Testis (tissue), 3 donors: ENCODE results near the gene ATG12. TPM values are rescaled to one million over a fixed set of nuclear protein-coding genes. Genes with fewer than 3 reads are reported as not detected.

Experiments used
- DNase-seq: peaks from one replicate; pipeline ENCODE4 v3.0.0-alpha.2; 2019
- H3K27ac ChIP-seq, 2 donors: fragments of 200-600 bp; sonication (generic); one replicate each; pipeline ENCODE4 v1.5.1; 2019
- H3K27me3 ChIP-seq: fragments of 200-600 bp; sonication (generic); one replicate; pipeline ENCODE4 v1.5.1; 2019
- H3K36me3 ChIP-seq: fragments of 200-600 bp; sonication (generic); one replicate; pipeline ENCODE4 v1.5.1; 2017; ENCODE audit warnings: low read depth; ENCODE audit errors: missing control alignments
- H3K4me1 ChIP-seq: fragments of 200-600 bp; sonication (generic); one replicate; pipeline ENCODE4 v1.5.1; 2019
- H3K4me3 ChIP-seq, 2 donors: fragments of 200-600 bp; sonication (generic); one replicate each; pipeline ENCODE4 v1.5.1; 2017 to 2019
- H3K9me3 ChIP-seq: fragments of 200-600 bp; sonication (generic); one replicate; pipeline ENCODE4 v1.5.1; 2017
- CTCF ChIP-seq, 3 experiments: fragments of 450-650 bp in 2 of 3; fragments of 200-600 bp in 1 of 3; sonication (generic) in 1 of 3; IDR thresholded peaks; one replicate each; pipeline ENCODE4 v1.5.1; 2016 to 2019; ENCODE audit warnings: antibody characterized with exemption in 3 of 3, mild to moderate bottlenecking in 2 of 3, moderate library complexity in 1 of 3
- POLR2A ChIP-seq: fragments of 450-650 bp; IDR thresholded peaks from one replicate; pipeline ENCODE4 v1.6.1; 2017; ENCODE audit warnings: antibody characterized with exemption, mild to moderate bottlenecking, moderate library complexity
- WGBS, 2 donors: methylation state at CpG; one replicate each; pipeline ENCODE4 v1.1.5; 2018; 5-methylcytosine and 5-hydroxymethylcytosine counted together
- intact Hi-C: fragments of 100-400 bp; cut with DNase I; formaldehyde crosslinking; loops from one replicate; pipeline ENCODE4 v1.15.1; 2023; ENCODE audit warnings: low total_unique reads
- polyA plus RNA-seq: library from polyadenylated mRNA; stranded (reverse); fragments of 350-450 nt; fragmentation: Illumina TruSeq; extraction: RNeasy Lipid Tissue Mini Kit (QIAGEN cat#74804); gene quantifications from one replicate; pipeline ENCODE4 v1.2.3, GENCODE V29; 2014; ENCODE audit warnings: low read depth, low replicate concordance; ENCODE audit not compliant: insufficient read depth
- total RNA-seq, 2 donors: library from RNA; depleted of rRNA; stranded (reverse); fragments of >200 nt; gene quantifications; one replicate each; pipeline ENCODE4 v1.2.3, GENCODE V29; 2016

ATG12 gene
- total and polyA plus RNA-seq, 3 donors from 2014 or later, result 49.7 to 65.8 (median 50.5) TPM

- intact Hi-C loops, result no loop called here
- WGBS, 2 donors, result 71 to 100% methylated on average over 1 of the region's 1 CpG
- Histone ChIP-seq H3K9me3 (no peaks in the 10 kb centered on the region), H3K36me3 (no peaks in the 10 kb centered on the region), H3K4me3 (no peak overlapping the region), H3K27me3 (no peaks in the 10 kb centered on the region), H3K27ac (no peak overlapping the region), H3K4me1 (peaks cover 4% of the 10 kb centered on the region)
- DNase-seq, result no peak
- TF ChIP-seq CTCF (IDR thresholded peaks at IDR 0.05), result no peak
- TF ChIP-seq POLR2A, result no peak
These were observed 39.4 kb downstream of the ATG12 start for GRCh38 chr5:115801984-115802383.

- peaks cover 4% of the 10 kb centered on the region for H3K4me1 ChIP-seq
- H3K27ac ChIP-seq, result no peak overlapping the region
- no peaks in the 10 kb centered on the region for H3K27me3 ChIP-seq
- WGBS, 2 donors, result 87 to 95% methylated on average over 2 of the region's 2 CpGs
- H3K4me3 ChIP-seq, result no peak overlapping the region
- intact Hi-C loops, result no loop called here
- no peaks in the 10 kb centered on the region for H3K36me3 ChIP-seq
- no peak for TF ChIP-seq POLR2A
- no peak for TF ChIP-seq CTCF (IDR thresholded peaks at IDR 0.05)
- H3K9me3 ChIP-seq, result no peaks in the 10 kb centered on the region
- DNase-seq, result no peak
These were observed 40.2 kb downstream of the ATG12 start for GRCh38 chr5:115801152-115801551.

GRCh38 chr5:115800108-115800507 lies 41.3 kb downstream of the ATG12 start:
- DNase-seq, result no peak
- intact Hi-C loops, result no loop called here
- no peak overlapping the region for H3K27ac ChIP-seq
- no peak overlapping the region for H3K4me3 ChIP-seq
- TF ChIP-seq CTCF (IDR thresholded peaks at IDR 0.05) (no peak), POLR2A (no peak)
- H3K36me3 ChIP-seq, result no peaks in the 10 kb centered on the region
- H3K27me3 ChIP-seq, result no peaks in the 10 kb centered on the region
- no peaks in the 10 kb centered on the region for H3K9me3 ChIP-seq
- 84 to 95% methylated on average over 2 of the region's 2 CpGs for WGBS, 2 donors
- H3K4me1 ChIP-seq, result peaks cover 4% of the 10 kb centered on the region

- H3K9me3 ChIP-seq, result no peaks in the 10 kb centered on the region
- WGBS, 2 donors, result 53 to 65% methylated on average over 2 of the region's 2 CpGs
- TF ChIP-seq CTCF (IDR thresholded peaks at IDR 0.05) (no peak), POLR2A (no peak)
- no peaks in the 10 kb centered on the region for H3K27me3 ChIP-seq
- H3K27ac ChIP-seq, result no peak overlapping the region
- H3K4me3 ChIP-seq, result no peak overlapping the region
- DNase-seq, result no peak
- no peaks in the 10 kb centered on the region for H3K36me3 ChIP-seq
- intact Hi-C loops, result no loop called here
- H3K4me1 ChIP-seq, result peaks cover 4% of the 10 kb centered on the region
These were observed 43.1 kb downstream of the ATG12 start for GRCh38 chr5:115798252-115798651.

GRCh38 chr5:115796656-115797055 lies 44.7 kb downstream of the ATG12 start:
- intact Hi-C loops, result no loop called here
- Histone ChIP-seq H3K27ac (no peak overlapping the region), H3K4me3 (no peak overlapping the region), H3K36me3 (no peaks in the 10 kb centered on the region), H3K9me3 (no peaks in the 10 kb centered on the region), H3K27me3 (no peaks in the 10 kb centered on the region), H3K4me1 (peaks cover 4% of the 10 kb centered on the region)
- no peak for DNase-seq
- TF ChIP-seq CTCF (IDR thresholded peaks at IDR 0.05) (no peak), POLR2A (no peak)
- 90 to 94% methylated on average over 3 of the region's 3 CpGs for WGBS, 2 donors
